ENCODE measurements around the gene PADI1. TPM values are rescaled to one million over a fixed set of nuclear protein-coding genes. Genes with fewer than 3 reads are reported as not detected.
A peak's percentile ranks its signal among the peaks of the same experiment; 100 is the strongest.

The PADI1 gene
- total RNA-seq, 1 experiment from 2014 or later, result 0.37 TPM

- Histone ChIP-seq H3K9ac (ENCODE audit: low read length) (no peak overlapping the region), H3K27me3 (ENCODE audit: insufficient read depth, low read length) (no peaks in the 10 kb centered on the region; the same call in 1 of the 2 replicates), H3K9me2 (ENCODE audit: insufficient read depth) (no peaks in the 10 kb centered on the region), H2AFZ (ENCODE audit: low read depth, low read length, poor library complexity, severe bottlenecking) (no peak overlapping the region), H3K4me3 (replicated peaks in 1 of 2; ENCODE audit: low read depth in 1 of 2, low read length in 2 of 2) (no peak overlapping the region), H3K4me2 (ENCODE audit: low read length) (peak overlapping the region; percentile 35; the same call in 1 of the 2 replicates), H4K20me1 (ENCODE audit: insufficient read depth) (no peaks in the 10 kb centered on the region), H3K36me3 (ENCODE audit: control insufficient read depth in 1 of 2, insufficient read depth in 2 of 2, low read length in 2 of 2) (no peaks in the 10 kb centered on the region), H3K79me2 (ENCODE audit: insufficient read depth, low read length) (no peaks in the 10 kb centered on the region), H3K4me1 (ENCODE audit: control insufficient read depth in 1 of 2, insufficient read depth in 2 of 2, low read length in 2 of 2) (peaks cover 10 to 15% of the 10 kb centered on the region in 2 experiments), H3K27ac (ENCODE audit: low read depth, low read length) (no peak overlapping the region), H3K9me3 (ENCODE audit: control insufficient read depth in 1 of 2, insufficient read depth in 1 of 2, low read depth in 1 of 2, low read length in 2 of 2) (no peaks in the 10 kb centered on the region)
- POLR2A ChIA-PET, result interaction anchor here (0.6 kb wide), 1 partner anchor 85 kb away, joined by 4 read pairs; no protein-coding TSS in a partner anchor
- BruUV-seq (replicated peaks), result no TSS peak
- intact Hi-C loops (cut with micrococcal nuclease), result no loop called here
- peak; percentile 59 for ATAC-seq
- TF ChIP-seq ZBTB33 (IDR thresholded peaks at IDR 0.05; ENCODE audit: extremely low read depth, insufficient replicate concordance, low read length) (no peak), FOSL1 (IDR thresholded peaks at IDR 0.05; ENCODE audit: low read depth) (peak; percentile 23; the same call in 1 of the 2 replicates), JUND (IDR thresholded peaks at IDR 0.05) (peak; percentile 44; the same call in 1 of the 2 replicates)
- no peak for DNase-seq (ENCODE audit: low read depth, low spot score)
- RAD21 ChIA-PET (ENCODE audit: low non-redundant PET in 1 of 2, low total read pairs in 2 of 2, uncharacterized antibody in 2 of 2, unreplicated experiment in 2 of 2), result no interaction called here
- CTCF ChIA-PET, result no interaction called here
Observed at GRCh38 chr1:17292299-17293160, 87.6 kb downstream of the PADI1 start.

GRCh38 chr1:17293681-17294425, 88.9 kb downstream of the PADI1 start:
- Histone ChIP-seq H3K36me3 (ENCODE audit: control insufficient read depth in 1 of 2, insufficient read depth in 2 of 2, low read length in 2 of 2) (no peaks in the 10 kb centered on the region), H3K4me3 (replicated peaks in 1 of 2; ENCODE audit: low read depth in 1 of 2, low read length in 2 of 2) (no peak overlapping the region), H2AFZ (ENCODE audit: low read depth, low read length, poor library complexity, severe bottlenecking) (no peak overlapping the region), H4K20me1 (ENCODE audit: insufficient read depth) (no peaks in the 10 kb centered on the region), H3K9ac (ENCODE audit: low read length) (no peak overlapping the region), H3K79me2 (ENCODE audit: insufficient read depth, low read length) (no peaks in the 10 kb centered on the region), H3K4me1 (ENCODE audit: control insufficient read depth in 1 of 2, insufficient read depth in 2 of 2, low read length in 2 of 2) (peaks cover 10% of the 10 kb centered on the region in 2 experiments), H3K27me3 (ENCODE audit: insufficient read depth, low read length) (no peaks in the 10 kb centered on the region; the same call in 1 of the 2 replicates), H3K9me3 (ENCODE audit: control insufficient read depth in 1 of 2, insufficient read depth in 1 of 2, low read depth in 1 of 2, low read length in 2 of 2) (no peaks in the 10 kb centered on the region), H3K4me2 (ENCODE audit: low read length) (no peak overlapping the region), H3K27ac (ENCODE audit: low read depth, low read length) (no peak overlapping the region), H3K9me2 (ENCODE audit: insufficient read depth) (no peaks in the 10 kb centered on the region)
- intact Hi-C loops (cut with micrococcal nuclease), result no loop called here
- CTCF ChIA-PET, result no interaction called here
- TF ChIP-seq CEBPB (IDR thresholded peaks at IDR 0.05; ENCODE audit: low read depth) (no peak), FOSL1 (IDR thresholded peaks at IDR 0.05; ENCODE audit: low read depth) (0 out of 2 replicates have a peak, but pooled peaks have one; percentile 8), YY1 (IDR thresholded peaks at IDR 0.05; ENCODE audit: extremely low read depth, insufficient replicate concordance, low read depth, low read length) (no peak), ZFX (IDR thresholded peaks at IDR 0.05) (no peak), CTCF (IDR thresholded peaks at IDR 0.05 in 2 of 3, conservative IDR thresholded peaks at IDR 0.05 in 1 of 3; ENCODE audit: borderline replicate concordance in 1 of 3, insufficient read depth in 1 of 3, low read depth in 2 of 3, low read length in 2 of 3) (no peak)
- no peak for DNase-seq (ENCODE audit: low read depth, low spot score)
- no TSS peak for BruUV-seq (replicated peaks)
- ATAC-seq, result no peak
- POLR2A ChIA-PET, result no interaction called here
- RAD21 ChIA-PET (ENCODE audit: low non-redundant PET in 1 of 2, low total read pairs in 2 of 2, uncharacterized antibody in 2 of 2, unreplicated experiment in 2 of 2), result no interaction called here
